Calu3 (cell line): ENCODE measurements around the gene CAT. TPM values are rescaled to one million over a fixed set of nuclear protein-coding genes. Genes with fewer than 3 reads are reported as not detected.

Experiments
- BruUV-seq: library from RNA; stranded (reverse); fragments of 400-500 nt; replicated peaks from 2 replicates; lab custom pipeline; 2021; lab: Mats Ljungman, UMichigan
- CTCF ChIA-PET: fragments of 300-600 bp; sonication (Branson Sonifier 250); formaldehyde crosslinking; loops from one replicate; lab custom pipeline; 2022; ENCODE audit warnings: antibody characterized with exemption; lab: Charles Lee
- DNase-seq: peaks from one replicate; pipeline ENCODE4 v3.0.0; 2022
- H3K27ac Mint-ChIP-seq: one replicate; pipeline ENCODE4 v1.8.0; 2022; ENCODE audit warnings: mixed read lengths; ENCODE audit not compliant: unreplicated experiment
- H3K27me3 Mint-ChIP-seq: one replicate; pipeline ENCODE4 v1.8.0; 2022; ENCODE audit warnings: mixed read lengths; ENCODE audit not compliant: unreplicated experiment
- H3K36me3 Mint-ChIP-seq: one replicate; pipeline ENCODE4 v1.8.0; 2022; ENCODE audit warnings: mild to moderate bottlenecking, moderate library complexity, mixed read lengths; ENCODE audit not compliant: insufficient read depth, unreplicated experiment
- H3K4me1 Mint-ChIP-seq: one replicate; pipeline ENCODE4 v1.8.0; 2022; ENCODE audit warnings: mild to moderate bottlenecking, low read depth, mixed read lengths; ENCODE audit not compliant: unreplicated experiment
- H3K4me3 Mint-ChIP-seq: one replicate; pipeline ENCODE4 v1.8.0; 2022; ENCODE audit warnings: mild to moderate bottlenecking, low read depth, moderate library complexity, mixed read lengths; ENCODE audit not compliant: unreplicated experiment
- H3K9me3 Mint-ChIP-seq: one replicate; pipeline ENCODE4 v1.8.0; 2022; ENCODE audit warnings: low read depth, mixed read lengths; ENCODE audit not compliant: unreplicated experiment
- intact Hi-C: fragments of 100-400 bp; cut with micrococcal nuclease; formaldehyde crosslinking; loops from one replicate; pipeline ENCODE4 v1.10.0; 2022; ENCODE audit not compliant: unreplicated experiment
- total RNA-seq: library from RNA; stranded (reverse); gene quantifications from 2 replicates; pipeline ENCODE4 v1.2.3, GENCODE V29; 2022
- TF ChIP-seq, protein P1 (sequence below): fragments of 200-600 bp; IDR thresholded peaks from one replicate; pipeline ENCODE4 v1.8.0; 2022; ENCODE audit warnings: antibody characterized with exemption; ENCODE audit not compliant: unreplicated experiment

The CAT gene
- total RNA-seq, 1 experiment from 2014 or later: 54.5 TPM

DNA sequence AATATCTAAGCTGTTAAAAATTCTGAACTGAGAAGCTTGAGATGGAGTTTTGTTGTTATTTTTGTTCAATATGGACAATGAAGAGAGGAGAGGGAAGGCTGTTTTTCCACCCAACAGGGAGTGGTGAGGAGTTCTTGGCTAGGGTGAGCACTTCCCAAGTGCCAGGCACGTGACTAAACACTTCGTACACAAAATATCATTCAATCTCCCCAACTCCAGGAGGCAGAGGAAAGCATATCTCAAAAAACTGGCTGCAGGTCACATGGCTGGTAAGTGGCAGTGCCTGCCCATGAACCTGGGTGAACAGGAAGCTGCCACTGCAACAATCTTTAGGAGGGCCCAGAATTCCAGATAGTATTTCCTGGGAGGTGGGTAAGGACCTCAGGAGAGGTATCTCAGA, 63.2 kb downstream of the CAT start:
- intact Hi-C loops: no loop called here
- H3K4me3 Mint-ChIP-seq: no peak overlapping the region
- no peaks in the 10 kb centered on the region for H3K27me3 Mint-ChIP-seq
- H3K27ac Mint-ChIP-seq: no peak overlapping the region
- H3K36me3 Mint-ChIP-seq: no peaks in the 10 kb centered on the region
- H3K9me3 Mint-ChIP-seq: no peaks in the 10 kb centered on the region
- BruUV-seq: no TSS peak
- CTCF ChIA-PET: no interaction called here
- TF ChIP-seq, protein P1, sequence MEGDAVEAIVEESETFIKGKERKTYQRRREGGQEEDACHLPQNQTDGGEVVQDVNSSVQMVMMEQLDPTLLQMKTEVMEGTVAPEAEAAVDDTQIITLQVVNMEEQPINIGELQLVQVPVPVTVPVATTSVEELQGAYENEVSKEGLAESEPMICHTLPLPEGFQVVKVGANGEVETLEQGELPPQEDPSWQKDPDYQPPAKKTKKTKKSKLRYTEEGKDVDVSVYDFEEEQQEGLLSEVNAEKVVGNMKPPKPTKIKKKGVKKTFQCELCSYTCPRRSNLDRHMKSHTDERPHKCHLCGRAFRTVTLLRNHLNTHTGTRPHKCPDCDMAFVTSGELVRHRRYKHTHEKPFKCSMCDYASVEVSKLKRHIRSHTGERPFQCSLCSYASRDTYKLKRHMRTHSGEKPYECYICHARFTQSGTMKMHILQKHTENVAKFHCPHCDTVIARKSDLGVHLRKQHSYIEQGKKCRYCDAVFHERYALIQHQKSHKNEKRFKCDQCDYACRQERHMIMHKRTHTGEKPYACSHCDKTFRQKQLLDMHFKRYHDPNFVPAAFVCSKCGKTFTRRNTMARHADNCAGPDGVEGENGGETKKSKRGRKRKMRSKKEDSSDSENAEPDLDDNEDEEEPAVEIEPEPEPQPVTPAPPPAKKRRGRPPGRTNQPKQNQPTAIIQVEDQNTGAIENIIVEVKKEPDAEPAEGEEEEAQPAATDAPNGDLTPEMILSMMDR: no peak
- no peak for DNase-seq
- H3K4me1 Mint-ChIP-seq: no peaks in the 10 kb centered on the region

DNA sequence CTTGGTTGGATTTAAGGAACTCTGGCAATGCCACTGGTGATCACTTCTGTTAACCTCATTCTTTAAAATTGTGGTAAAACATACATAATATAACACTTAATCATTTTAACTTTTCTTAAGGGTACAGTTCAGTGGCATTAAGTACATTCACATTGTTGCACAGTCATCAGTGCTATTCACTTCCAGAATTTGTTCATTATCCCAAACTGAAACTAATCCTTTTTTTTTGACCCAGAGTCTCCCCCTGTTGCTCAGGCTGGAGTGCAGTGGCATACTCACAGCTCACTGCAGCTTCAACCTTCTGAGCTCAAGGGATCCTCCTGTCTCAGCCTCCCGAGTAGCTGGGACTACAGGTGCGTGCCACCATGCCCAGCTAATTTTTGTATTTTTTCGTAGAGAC, 64.2 kb downstream of the CAT start:
- TF ChIP-seq, protein P1: no peak
- no peaks in the 10 kb centered on the region for H3K9me3 Mint-ChIP-seq
- no peaks in the 10 kb centered on the region for H3K4me1 Mint-ChIP-seq
- no TSS peak for BruUV-seq
- no peak overlapping the region for H3K4me3 Mint-ChIP-seq
- CTCF ChIA-PET: interaction anchor here (1.4 kb wide), 1 partner anchor 10 kb away, joined by 4 read pairs; no protein-coding TSS in a partner anchor
- DNase-seq: no peak
- H3K36me3 Mint-ChIP-seq: no peaks in the 10 kb centered on the region
- intact Hi-C loops: no loop called here
- no peaks in the 10 kb centered on the region for H3K27me3 Mint-ChIP-seq
- H3K27ac Mint-ChIP-seq: no peak overlapping the region

DNA sequence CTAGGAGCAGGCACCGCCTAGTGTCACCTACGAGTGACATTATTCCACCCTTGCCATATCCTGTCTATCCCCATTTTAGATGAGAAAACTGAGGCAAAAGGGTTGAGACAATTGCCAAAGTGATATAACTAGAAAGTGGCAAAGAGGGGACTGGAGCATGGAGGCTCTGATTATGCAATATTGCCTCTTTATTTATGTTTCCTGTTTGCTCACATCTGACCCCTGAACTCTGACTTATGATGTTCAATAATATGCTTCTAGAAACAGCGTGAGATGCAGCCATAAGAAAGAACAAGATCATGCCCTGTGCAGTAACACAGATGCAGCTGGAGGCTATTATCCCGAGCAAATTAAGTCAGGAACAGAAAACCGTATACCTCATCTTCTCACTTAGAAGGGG, 67.1 kb downstream of the CAT start:
- intact Hi-C loops: no loop called here

DNA sequence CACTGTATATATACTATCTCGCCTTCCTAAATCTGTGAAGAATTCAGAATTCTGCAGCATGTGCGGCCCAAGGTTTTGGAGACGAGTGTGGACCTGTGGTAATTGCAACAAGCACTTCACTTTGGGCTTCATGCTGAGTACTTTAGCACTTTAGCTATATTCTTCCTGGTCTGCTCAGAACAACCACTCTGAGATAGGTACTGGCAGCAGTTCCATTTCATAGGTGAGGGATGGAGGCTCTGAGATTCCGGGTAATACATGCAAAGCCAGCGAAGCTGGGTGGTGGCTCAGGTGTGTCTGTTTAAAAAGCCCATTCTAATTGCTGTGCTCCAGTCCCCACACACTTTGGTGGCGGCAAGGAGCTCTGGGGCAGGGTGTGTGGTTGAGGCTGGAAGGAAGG, 68.4 kb downstream of the CAT start:
- Mint-ChIP-seq H3K27me3 (no peaks in the 10 kb centered on the region), H3K4me3 (no peak overlapping the region), H3K27ac (no peak overlapping the region), H3K9me3 (no peaks in the 10 kb centered on the region), H3K4me1 (peaks cover 9% of the 10 kb centered on the region), H3K36me3 (no peaks in the 10 kb centered on the region)
- TF ChIP-seq, protein P1: no peak
- intact Hi-C loops: no loop called here
- CTCF ChIA-PET: no interaction called here
- no TSS peak for BruUV-seq
- DNase-seq: no peak

More for the DNA sequence above, 67.1 kb downstream of the CAT start:
- Mint-ChIP-seq H3K36me3 (no peaks in the 10 kb centered on the region), H3K27me3 (no peaks in the 10 kb centered on the region), H3K4me1 (peaks cover 9% of the 10 kb centered on the region), H3K27ac (no peak overlapping the region), H3K9me3 (no peaks in the 10 kb centered on the region), H3K4me3 (no peak overlapping the region)
- no peak for DNase-seq
- TF ChIP-seq, protein P1: no peak
- CTCF ChIA-PET: no interaction called here
- BruUV-seq: no TSS peak
